ENCODE data around the gene HOXB2.
A peak's percentile ranks its signal among the peaks of the same experiment; 100 is the strongest.

HOXB2 gene

GRCh38 chr17:48561884-48562810, 17.2 kb upstream of the HOXB2 start:
- Histone ChIP-seq H3K4me2 (ENCODE audit: low read length) (peak overlapping the region; percentile 21), H3K9ac (ENCODE audit: low read depth, low read length) (no peak overlapping the region), H3K36me3 (ENCODE audit: insufficient read depth, low read length) (peaks cover 16% of the 10 kb centered on the region), H3K27me3 (ENCODE audit: control insufficient read depth, insufficient read depth, low read length) (no peaks in the 10 kb centered on the region), H3K9me3 (replicated peaks; ENCODE audit: low read length) (no peaks in the 10 kb centered on the region), H3K4me3 (ENCODE audit: low read length) (no peak overlapping the region), H3K4me1 (ENCODE audit: control insufficient read depth, insufficient read depth, low read length) (peaks cover 31% of the 10 kb centered on the region)

- no peak overlapping the region for H3K4me3 ChIP-seq (ENCODE audit: low read length)
- no peak overlapping the region for H3K9ac ChIP-seq (ENCODE audit: low read depth, low read length)
Measured at GRCh38 chr17:48559840-48560817, 15.2 kb upstream of the HOXB2 start.

GRCh38 chr17:48559122-48559839, 14.4 kb upstream of the HOXB2 start:
- Histone ChIP-seq H3K4me2 (ENCODE audit: low read length) (no peak overlapping the region), H3K4me3 (ENCODE audit: low read length) (no peak overlapping the region), H3K4me1 (ENCODE audit: control insufficient read depth, insufficient read depth, low read length) (peaks cover 41% of the 10 kb centered on the region), H3K36me3 (ENCODE audit: insufficient read depth, low read length) (peaks cover 16% of the 10 kb centered on the region), H3K9ac (ENCODE audit: low read depth, low read length) (no peak overlapping the region), H3K27me3 (ENCODE audit: control insufficient read depth, insufficient read depth, low read length) (no peaks in the 10 kb centered on the region), H3K9me3 (replicated peaks; ENCODE audit: low read length) (no peaks in the 10 kb centered on the region)

More at GRCh38 chr17:48559840-48560817, 15.2 kb upstream of the HOXB2 start:
- Histone ChIP-seq H3K9me3 (replicated peaks; ENCODE audit: low read length) (no peaks in the 10 kb centered on the region), H3K4me1 (ENCODE audit: control insufficient read depth, insufficient read depth, low read length) (peaks cover 41% of the 10 kb centered on the region), H3K36me3 (ENCODE audit: insufficient read depth, low read length) (peaks cover 16% of the 10 kb centered on the region), H3K27me3 (ENCODE audit: control insufficient read depth, insufficient read depth, low read length) (no peaks in the 10 kb centered on the region), H3K4me2 (ENCODE audit: low read length) (no peak overlapping the region)

GRCh38 chr17:48558831-48559121, 13.9 kb upstream of the HOXB2 start:
- no peak overlapping the region for H3K9ac ChIP-seq (ENCODE audit: low read depth, low read length)
- H3K4me3 ChIP-seq (ENCODE audit: low read length) = no peak overlapping the region
- no peaks in the 10 kb centered on the region for H3K27me3 ChIP-seq (ENCODE audit: control insufficient read depth, insufficient read depth, low read length)
- H3K4me2 ChIP-seq (ENCODE audit: low read length) = no peak overlapping the region
- H3K4me1 ChIP-seq (ENCODE audit: control insufficient read depth, insufficient read depth, low read length) = peaks cover 43% of the 10 kb centered on the region
- no peaks in the 10 kb centered on the region for H3K9me3 ChIP-seq (replicated peaks; ENCODE audit: low read length)
- H3K36me3 ChIP-seq (ENCODE audit: insufficient read depth, low read length) = peaks cover 16% of the 10 kb centered on the region

- Histone ChIP-seq H3K9ac (ENCODE audit: low read depth, low read length) (no peak overlapping the region), H3K36me3 (ENCODE audit: insufficient read depth, low read length) (peaks cover 16% of the 10 kb centered on the region), H3K27me3 (ENCODE audit: control insufficient read depth, insufficient read depth, low read length) (no peaks in the 10 kb centered on the region), H3K9me3 (replicated peaks; ENCODE audit: low read length) (no peaks in the 10 kb centered on the region), H3K4me3 (ENCODE audit: low read length) (no peak overlapping the region), H3K4me2 (ENCODE audit: low read length) (no peak overlapping the region), H3K4me1 (ENCODE audit: control insufficient read depth, insufficient read depth, low read length) (peaks cover 44% of the 10 kb centered on the region)
Measured at GRCh38 chr17:48558057-48558830, 13.3 kb upstream of the HOXB2 start.

- Histone ChIP-seq H3K27me3 (ENCODE audit: control insufficient read depth, insufficient read depth, low read length) (no peaks in the 10 kb centered on the region), H3K36me3 (ENCODE audit: insufficient read depth, low read length) (peaks cover 13% of the 10 kb centered on the region), H3K9ac (ENCODE audit: low read depth, low read length) (peak overlapping the region; percentile 75), H3K4me1 (ENCODE audit: control insufficient read depth, insufficient read depth, low read length) (peaks cover 50% of the 10 kb centered on the region), H3K4me3 (ENCODE audit: low read length) (peak overlapping the region; percentile 66), H3K9me3 (replicated peaks; ENCODE audit: low read length) (no peaks in the 10 kb centered on the region), H3K4me2 (ENCODE audit: low read length) (peak overlapping the region; percentile 93)
Measured at GRCh38 chr17:48556576-48557401, 11.9 kb upstream of the HOXB2 start.

GRCh38 chr17:48556229-48556575, 11.3 kb upstream of the HOXB2 start:
- Histone ChIP-seq H3K9ac (ENCODE audit: low read depth, low read length) (peak overlapping the region; percentile 75), H3K4me1 (ENCODE audit: control insufficient read depth, insufficient read depth, low read length) (peaks cover 50% of the 10 kb centered on the region), H3K9me3 (replicated peaks; ENCODE audit: low read length) (no peaks in the 10 kb centered on the region), H3K4me2 (ENCODE audit: low read length) (peak overlapping the region; percentile 93), H3K4me3 (ENCODE audit: low read length) (peak overlapping the region; percentile 66), H3K36me3 (ENCODE audit: insufficient read depth, low read length) (peaks cover 10% of the 10 kb centered on the region), H3K27me3 (ENCODE audit: control insufficient read depth, insufficient read depth, low read length) (no peaks in the 10 kb centered on the region)

GRCh38 chr17:48555258-48556228, 10.6 kb upstream of the HOXB2 start:
- Histone ChIP-seq H3K4me1 (ENCODE audit: control insufficient read depth, insufficient read depth, low read length) (peaks cover 49% of the 10 kb centered on the region), H3K9me3 (replicated peaks; ENCODE audit: low read length) (no peaks in the 10 kb centered on the region), H3K9ac (ENCODE audit: low read depth, low read length) (peak overlapping the region; percentile 90), H3K27me3 (ENCODE audit: control insufficient read depth, insufficient read depth, low read length) (no peaks in the 10 kb centered on the region), H3K4me2 (ENCODE audit: low read length) (peak overlapping the region; percentile 93), H3K4me3 (ENCODE audit: low read length) (peak overlapping the region; percentile 66), H3K36me3 (ENCODE audit: insufficient read depth, low read length) (peaks cover 11% of the 10 kb centered on the region)

GRCh38 chr17:48554412-48555257, 9.7 kb upstream of the HOXB2 start:
- Histone ChIP-seq H3K36me3 (ENCODE audit: insufficient read depth, low read length) (peaks cover 20% of the 10 kb centered on the region), H3K9ac (ENCODE audit: low read depth, low read length) (peak overlapping the region; percentile 90), H3K9me3 (replicated peaks; ENCODE audit: low read length) (no peaks in the 10 kb centered on the region), H3K4me2 (ENCODE audit: low read length) (peak overlapping the region; percentile 93), H3K4me1 (ENCODE audit: control insufficient read depth, insufficient read depth, low read length) (peaks cover 47% of the 10 kb centered on the region), H3K4me3 (ENCODE audit: low read length) (peak overlapping the region; percentile 66), H3K27me3 (ENCODE audit: control insufficient read depth, insufficient read depth, low read length) (no peaks in the 10 kb centered on the region)

Data from skeletal muscle satellite cell (primary cell).